GM12872 (cell line): ENCODE data around the gene LZTS2.

ENCODE experiments used
- TF ChIP-seq, protein P1 (sequence below): IDR thresholded peaks from 3 replicates; pipeline ENCODE4 v1.5.1; 2011; ENCODE audit warnings: low read depth, mild to moderate bottlenecking, low read length, moderate library complexity; ENCODE audit not compliant: insufficient read depth

The LZTS2 gene

DNA sequence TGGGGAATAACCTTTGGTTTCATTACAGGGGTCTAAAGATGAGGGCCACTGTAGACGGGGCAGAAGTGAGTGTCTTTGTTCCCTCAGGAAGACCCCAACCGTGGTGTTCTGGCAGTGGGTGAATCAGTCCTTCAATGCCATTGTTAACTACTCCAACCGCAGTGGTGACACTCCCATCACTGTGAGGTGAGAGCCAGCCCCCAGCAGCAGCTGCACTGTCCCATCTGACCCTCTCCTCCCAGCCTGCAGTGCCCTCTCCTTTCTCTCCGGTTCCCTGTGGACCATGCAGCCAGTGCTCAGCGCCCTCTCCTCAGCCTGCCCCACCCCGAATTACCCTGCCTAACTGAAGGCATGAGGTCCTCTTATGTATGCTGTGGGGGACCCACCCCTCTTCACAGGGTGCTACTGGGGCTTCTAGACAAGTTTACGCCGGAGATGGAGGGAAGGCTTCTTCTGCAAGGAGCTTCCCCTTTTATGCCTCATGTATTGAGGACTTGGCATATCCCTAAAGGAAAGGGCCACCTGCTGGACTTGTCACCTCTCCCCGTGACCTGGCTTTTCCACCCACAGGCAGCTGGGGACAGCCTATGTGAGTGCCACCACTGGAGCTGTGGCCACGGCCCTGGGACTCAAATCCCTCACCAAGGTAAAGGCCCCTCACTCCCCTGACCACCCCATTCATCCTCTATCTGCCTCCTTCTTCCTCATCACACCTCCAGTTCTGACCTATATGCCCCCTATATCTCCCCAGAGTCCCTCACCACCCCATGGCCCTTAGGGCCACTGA lies 36.5 kb downstream of the LZTS2 start:
- TF ChIP-seq, protein P1, sequence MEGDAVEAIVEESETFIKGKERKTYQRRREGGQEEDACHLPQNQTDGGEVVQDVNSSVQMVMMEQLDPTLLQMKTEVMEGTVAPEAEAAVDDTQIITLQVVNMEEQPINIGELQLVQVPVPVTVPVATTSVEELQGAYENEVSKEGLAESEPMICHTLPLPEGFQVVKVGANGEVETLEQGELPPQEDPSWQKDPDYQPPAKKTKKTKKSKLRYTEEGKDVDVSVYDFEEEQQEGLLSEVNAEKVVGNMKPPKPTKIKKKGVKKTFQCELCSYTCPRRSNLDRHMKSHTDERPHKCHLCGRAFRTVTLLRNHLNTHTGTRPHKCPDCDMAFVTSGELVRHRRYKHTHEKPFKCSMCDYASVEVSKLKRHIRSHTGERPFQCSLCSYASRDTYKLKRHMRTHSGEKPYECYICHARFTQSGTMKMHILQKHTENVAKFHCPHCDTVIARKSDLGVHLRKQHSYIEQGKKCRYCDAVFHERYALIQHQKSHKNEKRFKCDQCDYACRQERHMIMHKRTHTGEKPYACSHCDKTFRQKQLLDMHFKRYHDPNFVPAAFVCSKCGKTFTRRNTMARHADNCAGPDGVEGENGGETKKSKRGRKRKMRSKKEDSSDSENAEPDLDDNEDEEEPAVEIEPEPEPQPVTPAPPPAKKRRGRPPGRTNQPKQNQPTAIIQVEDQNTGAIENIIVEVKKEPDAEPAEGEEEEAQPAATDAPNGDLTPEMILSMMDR = no peak

DNA sequence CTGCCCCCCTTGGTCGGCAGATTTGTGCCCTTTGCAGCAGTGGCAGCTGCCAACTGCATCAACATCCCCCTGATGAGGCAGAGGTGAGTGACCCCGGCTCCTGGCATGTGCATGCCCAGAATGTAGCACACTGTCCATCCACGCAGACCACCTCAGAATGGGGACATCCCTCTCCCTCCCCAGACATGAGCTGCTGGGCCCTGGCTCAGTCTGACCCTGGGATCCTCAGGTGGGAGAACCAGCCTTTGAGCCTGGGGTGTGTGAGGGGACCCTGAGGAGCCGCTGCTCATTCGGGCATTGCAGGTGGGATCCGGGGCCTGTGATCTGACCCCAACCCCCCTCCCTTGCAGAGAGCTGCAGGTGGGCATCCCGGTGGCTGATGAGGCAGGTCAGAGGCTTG lies 37.1 kb downstream of the LZTS2 start:
- TF ChIP-seq, protein P1 = no peak

DNA sequence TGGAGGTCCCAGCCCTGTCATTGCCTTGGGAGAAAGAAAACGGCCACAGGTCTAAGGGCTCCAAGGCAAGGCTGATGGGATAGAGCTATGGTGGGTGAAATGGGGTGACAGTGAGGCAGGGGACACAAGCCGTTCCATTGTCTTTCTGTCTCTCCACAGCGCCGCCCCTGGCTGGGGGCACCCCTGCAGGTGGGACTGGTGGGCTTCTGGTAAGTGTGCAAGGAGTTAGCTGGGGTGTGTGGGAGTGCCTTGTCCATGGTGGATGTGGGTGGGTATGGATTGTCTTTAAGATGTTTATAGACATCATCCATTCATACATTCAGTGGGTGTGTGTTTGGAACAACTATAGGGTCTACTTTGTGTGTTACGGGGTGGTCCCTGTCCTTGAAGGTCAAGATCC lies 38.9 kb downstream of the LZTS2 start:
- TF ChIP-seq, protein P1 = 0 out of 3 replicates have a peak, but pooled peaks have one; percentile 24

DNA sequence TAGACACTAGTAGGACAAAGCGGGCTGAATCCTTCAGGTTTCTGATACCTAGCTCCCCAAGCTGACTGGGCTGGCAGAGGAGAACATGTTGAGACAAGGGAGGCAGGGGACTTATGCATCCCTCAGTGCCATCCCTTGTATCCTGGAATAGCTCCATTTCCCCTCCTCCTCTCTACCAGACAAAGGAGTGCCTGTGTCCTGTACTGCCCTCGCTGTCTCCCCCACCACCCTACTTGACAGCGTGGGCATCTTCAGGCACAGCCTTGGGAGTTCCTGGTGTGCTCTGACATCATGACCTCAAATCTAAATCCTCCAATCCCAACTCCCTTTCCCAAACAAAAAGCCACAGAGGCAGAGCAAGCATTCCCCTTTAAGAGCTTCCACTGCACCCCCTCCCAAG lies 40.5 kb downstream of the LZTS2 start:
- TF ChIP-seq, protein P1 = no peak

DNA sequence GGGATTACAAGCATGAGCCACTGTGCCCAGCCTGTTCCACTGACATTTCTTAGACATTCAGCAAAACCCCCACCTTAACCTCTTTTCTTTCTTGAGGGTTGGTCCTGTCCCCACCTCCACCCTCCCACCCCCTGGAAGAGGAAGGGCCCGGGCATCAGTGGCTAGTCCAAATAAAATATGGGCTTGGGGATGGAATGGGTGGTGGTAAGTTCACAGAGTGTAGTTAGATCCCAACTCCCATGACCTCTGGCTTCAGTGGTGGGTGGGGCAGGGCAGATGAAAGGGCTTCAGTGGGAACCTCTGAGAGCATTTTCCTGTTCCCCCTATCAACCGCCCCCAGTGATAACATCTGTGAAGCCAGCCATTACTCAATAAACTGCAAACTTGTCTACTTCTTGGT lies 41.2 kb downstream of the LZTS2 start:
- TF ChIP-seq, protein P1 = no peak

DNA sequence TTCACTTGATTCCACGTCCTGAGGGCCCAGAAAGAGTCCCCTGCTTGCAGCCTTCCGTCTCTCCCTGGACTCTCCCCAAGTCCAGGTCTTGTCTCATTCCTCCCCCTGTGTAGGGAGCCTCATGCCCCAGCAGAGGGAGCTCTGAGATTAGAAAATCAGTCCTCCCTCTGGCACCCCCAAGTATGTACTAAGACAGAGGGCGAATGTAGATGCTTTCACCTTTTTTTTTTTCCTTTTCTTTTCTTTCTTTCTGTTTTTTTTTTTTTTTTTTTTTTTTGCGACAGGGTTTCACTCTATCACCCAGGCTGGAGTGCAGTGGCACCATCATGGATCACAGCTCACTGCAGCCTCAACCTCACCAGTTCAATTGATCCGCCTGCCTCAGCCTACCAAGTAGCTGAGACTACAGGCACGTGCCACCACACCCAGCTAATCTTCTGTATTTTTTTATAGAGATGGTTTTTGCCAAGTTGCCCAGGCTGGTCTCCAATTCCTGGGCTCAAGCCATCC lies 41.7 kb downstream of the LZTS2 start:
- TF ChIP-seq, protein P1 = peak; percentile 85

DNA sequence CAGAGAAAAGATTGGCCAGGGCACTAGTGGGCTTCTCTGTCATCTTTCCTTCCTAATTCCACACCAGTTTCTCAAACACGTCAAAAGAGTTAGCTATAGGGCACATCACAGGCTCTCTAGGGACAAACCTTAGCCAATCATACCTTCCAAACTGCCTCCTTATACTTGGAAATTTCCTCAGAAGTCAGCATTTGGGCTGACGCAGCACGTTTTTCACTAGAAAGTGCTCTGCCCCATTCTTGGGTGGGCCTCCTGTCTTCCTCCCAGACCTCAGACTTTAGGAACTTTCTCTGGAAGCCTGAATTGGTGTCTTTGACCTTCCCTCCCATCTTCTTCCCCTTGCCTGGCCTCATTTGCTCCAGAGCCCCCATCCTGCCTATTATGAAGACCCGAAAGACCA lies 42.5 kb downstream of the LZTS2 start:
- TF ChIP-seq, protein P1 = no peak
